ENCODE measurements around the gene MAEL. TPM values are rescaled to one million over a fixed set of nuclear protein-coding genes. Genes with fewer than 3 reads are reported as not detected.

Gene MAEL
- total RNA-seq, 4 donors from 2014 or later, result 0.54 to 2.0 (median 0.90) TPM

DNA sequence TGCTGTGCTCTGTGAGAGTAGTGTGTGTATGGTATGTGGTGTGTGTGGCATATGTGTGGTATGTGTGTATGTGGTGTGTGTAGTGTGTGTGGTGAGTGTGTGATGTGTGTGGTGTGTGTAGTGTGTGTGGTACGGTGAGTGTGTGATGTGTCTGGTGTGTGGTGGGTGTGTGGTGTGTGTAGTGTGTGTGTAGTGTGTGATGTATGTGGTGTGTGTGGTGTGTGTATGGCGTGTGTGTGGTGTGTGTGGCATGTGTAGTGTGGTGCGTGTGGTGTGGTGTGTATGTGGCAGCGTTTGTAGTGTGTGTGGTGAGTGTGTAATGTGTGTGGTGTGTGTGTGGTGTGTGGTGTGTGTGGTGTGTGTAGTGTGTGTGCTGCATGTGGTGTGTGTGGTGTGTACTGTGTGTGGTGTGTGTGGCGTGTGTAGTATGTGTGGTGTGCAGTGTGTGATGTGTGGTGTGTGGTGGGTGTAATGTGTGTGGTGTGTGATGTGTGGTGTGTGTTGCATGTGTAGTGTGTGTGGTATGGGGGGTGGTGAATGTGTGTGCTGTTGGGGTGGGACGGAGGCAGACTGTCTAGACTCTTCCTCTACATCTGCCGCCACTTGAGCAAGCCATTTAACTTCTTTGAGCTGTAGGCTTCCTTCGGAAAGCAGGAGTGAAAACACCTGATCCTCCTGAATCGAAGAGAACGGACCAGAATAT is 67.6 kb downstream of the MAEL start:
- ATAC-seq, result no peak
- 44 to 54% methylated on average over 8 to 10 of the region's 10 CpGs for WGBS, 2 donors (ENCODE audit: low coverage in 1 of 2)
- H3K4me3 ChIP-seq, result no peak overlapping the region
- H3K36me3 ChIP-seq, result no peaks in the 10 kb centered on the region
- H3K27ac ChIP-seq, result no peak overlapping the region
- H3K4me1 ChIP-seq, result peaks cover 0 to 10% (median 4%) of the 10 kb centered on the region in 3 donors
- no peaks in the 10 kb centered on the region for H3K9me3 ChIP-seq
- H3K27me3 ChIP-seq, result peaks cover 19% of the 10 kb centered on the region
- TF ChIP-seq EP300 (IDR thresholded peaks at IDR 0.05) (no peak), POLR2A (IDR thresholded peaks at IDR 0.05) (no peak), POLR2AphosphoS5 (IDR thresholded peaks at IDR 0.05) (no peak)
- TF ChIP-seq, protein P1, sequence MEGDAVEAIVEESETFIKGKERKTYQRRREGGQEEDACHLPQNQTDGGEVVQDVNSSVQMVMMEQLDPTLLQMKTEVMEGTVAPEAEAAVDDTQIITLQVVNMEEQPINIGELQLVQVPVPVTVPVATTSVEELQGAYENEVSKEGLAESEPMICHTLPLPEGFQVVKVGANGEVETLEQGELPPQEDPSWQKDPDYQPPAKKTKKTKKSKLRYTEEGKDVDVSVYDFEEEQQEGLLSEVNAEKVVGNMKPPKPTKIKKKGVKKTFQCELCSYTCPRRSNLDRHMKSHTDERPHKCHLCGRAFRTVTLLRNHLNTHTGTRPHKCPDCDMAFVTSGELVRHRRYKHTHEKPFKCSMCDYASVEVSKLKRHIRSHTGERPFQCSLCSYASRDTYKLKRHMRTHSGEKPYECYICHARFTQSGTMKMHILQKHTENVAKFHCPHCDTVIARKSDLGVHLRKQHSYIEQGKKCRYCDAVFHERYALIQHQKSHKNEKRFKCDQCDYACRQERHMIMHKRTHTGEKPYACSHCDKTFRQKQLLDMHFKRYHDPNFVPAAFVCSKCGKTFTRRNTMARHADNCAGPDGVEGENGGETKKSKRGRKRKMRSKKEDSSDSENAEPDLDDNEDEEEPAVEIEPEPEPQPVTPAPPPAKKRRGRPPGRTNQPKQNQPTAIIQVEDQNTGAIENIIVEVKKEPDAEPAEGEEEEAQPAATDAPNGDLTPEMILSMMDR (IDR thresholded peaks at IDR 0.05), result no peak

DNA sequence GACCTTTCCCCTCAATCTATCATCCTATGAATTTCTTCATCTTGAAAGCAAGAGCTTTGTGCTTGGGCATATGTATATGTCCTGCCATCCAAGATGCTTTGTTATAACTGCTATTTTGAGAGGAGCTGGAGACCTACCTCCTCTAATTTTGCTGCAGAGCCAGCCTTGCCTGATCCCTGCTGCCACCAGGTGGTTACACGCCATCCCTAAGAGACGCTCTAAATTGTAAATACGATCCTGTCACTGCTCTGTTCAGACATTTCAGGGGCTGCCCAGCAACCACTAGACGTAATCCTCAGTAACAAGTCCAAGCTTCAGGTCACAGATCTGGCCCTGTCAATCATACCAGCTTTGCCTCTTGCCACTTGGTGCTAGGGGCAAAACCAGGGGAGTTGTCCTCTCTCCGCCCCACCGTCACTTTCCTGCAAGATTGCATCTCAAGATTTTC is 68.2 kb downstream of the MAEL start:
- TF ChIP-seq, protein P1 (IDR thresholded peaks at IDR 0.05), result peak; percentile 20 to 68 (median 51)
- no peak for TF ChIP-seq POLR2A (IDR thresholded peaks at IDR 0.05)
- peak; percentile 52 for ATAC-seq

DNA sequence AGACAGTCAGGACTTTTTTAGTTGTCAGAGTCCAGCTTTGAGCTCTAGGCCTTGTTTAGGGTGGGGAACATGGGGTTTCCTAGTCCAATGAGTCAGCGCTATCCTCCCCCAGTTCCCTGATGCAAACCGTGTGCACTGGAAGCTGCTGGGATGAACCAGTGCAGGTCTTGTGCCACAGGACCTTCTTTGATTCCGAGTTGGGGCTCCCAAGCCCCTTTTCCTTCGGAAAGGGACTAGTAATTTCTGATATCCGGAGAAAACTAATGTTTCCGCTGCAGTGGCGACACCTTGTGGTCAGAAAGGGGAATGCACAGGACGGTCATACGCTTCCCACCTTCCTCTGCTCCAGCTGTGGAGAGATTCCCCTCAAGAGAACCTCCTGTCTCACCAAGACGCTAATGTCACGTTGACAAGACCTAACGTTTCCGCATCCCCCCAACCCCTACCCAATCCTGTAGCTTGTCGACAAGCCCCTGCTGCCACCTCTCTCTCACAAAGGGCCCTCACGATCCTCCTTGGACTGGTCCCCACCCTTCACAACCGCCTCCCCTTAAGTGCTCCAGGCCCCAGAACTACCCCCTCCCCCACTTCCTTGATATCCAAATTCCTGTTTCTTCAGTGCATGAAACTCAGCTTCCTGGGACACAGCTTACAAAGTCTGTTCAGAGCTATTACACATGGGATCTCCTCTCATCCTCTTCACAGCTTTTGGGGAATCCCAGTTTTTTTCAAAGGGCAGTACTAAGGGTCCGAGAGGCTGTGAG is 70.1 kb downstream of the MAEL start:
- TF ChIP-seq EP300 (IDR thresholded peaks at IDR 0.05), result no peak
- TF ChIP-seq POLR2A (IDR thresholded peaks at IDR 0.05), result no peak
- TF ChIP-seq, protein P1 (IDR thresholded peaks at IDR 0.05), result peak; percentile 90 to 97 (median 93)
- TF ChIP-seq POLR2AphosphoS5 (IDR thresholded peaks at IDR 0.05), result no peak
- 6 to 16% methylated on average over 7 to 13 of the region's 17 CpGs for WGBS, 2 donors (ENCODE audit: low coverage in 1 of 2)
- Histone ChIP-seq H3K4me1 (peaks cover 0 to 10% (median 4%) of the 10 kb centered on the region in 3 donors), H3K36me3 (no peaks in the 10 kb centered on the region), H3K9me3 (no peaks in the 10 kb centered on the region), H3K4me3 (no peak overlapping the region), H3K27ac (peak overlapping the region in 1 of 4 donors; percentile 9), H3K27me3 (peaks cover 19% of the 10 kb centered on the region)
- ATAC-seq, result peak; percentile 52

More for the DNA sequence above, 68.2 kb downstream of the MAEL start:
- Histone ChIP-seq H3K27ac (no peak overlapping the region), H3K4me1 (peaks cover 0 to 10% (median 4%) of the 10 kb centered on the region in 3 donors), H3K36me3 (no peaks in the 10 kb centered on the region), H3K9me3 (no peaks in the 10 kb centered on the region), H3K27me3 (peaks cover 19% of the 10 kb centered on the region), H3K4me3 (no peak overlapping the region)
- 34% methylated on average over 6 of the region's 6 CpGs; no CpG with 5 or more reads in 1 of the 2 donors for WGBS, 2 donors (ENCODE audit: low coverage in 1 of 2)

DNA sequence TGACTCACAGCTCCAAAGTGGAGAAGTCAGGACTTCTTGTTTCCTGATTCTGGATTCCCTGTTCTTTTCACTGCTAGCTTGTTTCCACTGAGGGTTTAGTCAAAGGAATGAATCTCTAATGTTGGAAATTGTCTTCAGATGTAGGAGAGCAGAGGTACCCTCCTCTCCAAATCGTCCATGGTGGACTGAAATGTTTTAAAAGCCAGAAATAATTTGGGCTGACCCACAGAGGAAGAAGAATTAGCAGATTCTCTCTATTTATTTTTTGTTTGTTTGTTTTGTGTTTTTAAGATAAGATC is 70.7 kb downstream of the MAEL start:
- 22 to 27% methylated on average over 1 of the region's 1 CpG for WGBS, 2 donors (ENCODE audit: low coverage in 1 of 2)
- Histone ChIP-seq H3K4me3 (no peak overlapping the region), H3K9me3 (no peaks in the 10 kb centered on the region), H3K36me3 (no peaks in the 10 kb centered on the region), H3K27me3 (peaks cover 15% of the 10 kb centered on the region), H3K27ac (no peak overlapping the region), H3K4me1 (peaks cover 0 to 10% (median 4%) of the 10 kb centered on the region in 3 donors)
- TF ChIP-seq EP300 (IDR thresholded peaks at IDR 0.05) (no peak), POLR2A (IDR thresholded peaks at IDR 0.05) (no peak), POLR2AphosphoS5 (IDR thresholded peaks at IDR 0.05) (no peak)
- TF ChIP-seq, protein P1 (IDR thresholded peaks at IDR 0.05), result no peak
- ATAC-seq, result no peak

Data from gastroesophageal sphincter (tissue), 4 donors.